ENCODE measurements around the gene CIC. TPM values are rescaled to one million over a fixed set of nuclear protein-coding genes. Genes with fewer than 3 reads are reported as not detected.

CIC gene
- total RNA-seq, 1 experiment from 2014 or later, result 54.0 TPM

DNA sequence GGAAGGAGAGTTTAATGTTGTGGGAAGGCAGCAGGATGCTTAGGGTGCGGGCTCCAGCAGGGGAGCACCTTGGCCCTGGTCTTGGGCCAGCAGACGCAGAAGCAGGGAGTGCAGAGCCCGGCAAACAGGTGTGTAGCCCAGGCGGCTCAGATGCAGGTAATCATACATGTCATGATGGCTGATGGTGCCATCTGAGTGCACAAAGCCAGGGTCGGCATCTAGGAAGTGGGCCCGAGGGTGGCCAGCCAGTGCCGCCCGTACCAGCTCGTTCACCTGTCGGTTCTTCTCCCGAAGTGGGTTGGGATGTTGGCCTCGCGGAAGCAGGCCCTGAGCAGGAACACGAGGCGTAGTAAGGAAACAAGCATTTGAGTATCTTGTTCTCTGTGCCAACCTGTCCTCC is 28.0 kb downstream of the CIC start:
- Mint-ChIP-seq H3K27ac (peak overlapping the region in 1 of 3 experiments; percentile 55; a peak in 2 of 7 replicates), H3K4me1 (peaks cover 9 to 28% of the 10 kb centered on the region in 2 experiments), H3K36me3 (ENCODE audit: insufficient read depth in 1 of 3, low read depth in 3 of 3) (peaks cover 11 to 55% (median 36%) of the 10 kb centered on the region in 3 experiments; a peak in 6 of 7 replicates), H3K4me3 (no peak overlapping the region), H3K9me3 (no peaks in the 10 kb centered on the region), H3K27me3 (ENCODE audit: low read depth) (no peaks in the 10 kb centered on the region)
- no peaks in the 10 kb centered on the region for H3K9me3 ChIP-seq (ENCODE audit: control insufficient read depth, low read depth, low read length)
- no peak overlapping the region for H3K23ac ChIP-seq (ENCODE audit: insufficient read length, low read depth, low read length)
- no peak for DNase-seq
- no peaks in the 10 kb centered on the region; the same call in 1 of the 2 replicates for H3K79me2 ChIP-seq (ENCODE audit: insufficient read depth, low read length)
- H4K8ac ChIP-seq (replicated peaks; ENCODE audit: insufficient read length, low read depth, low read length), result no peak overlapping the region
- no peak overlapping the region for H3T11ph ChIP-seq (ENCODE audit: low read length)
- H2BK20ac ChIP-seq (ENCODE audit: low read depth, low read length, poor library complexity, severe bottlenecking), result no peak overlapping the region
- peaks cover 3% of the 10 kb centered on the region for H3K79me1 ChIP-seq (ENCODE audit: insufficient read depth, low read depth, low read length, poor library complexity, severe bottlenecking)
- H2BK120ac ChIP-seq (ENCODE audit: low read depth, low read length, poor library complexity, severe bottlenecking), result no peak overlapping the region
- H3K23me2 ChIP-seq (ENCODE audit: insufficient read length, low read depth, low read length, poor library complexity, severe bottlenecking), result peaks cover 4% of the 10 kb centered on the region
- H2BK15ac ChIP-seq (ENCODE audit: low read depth, low read length), result no peak overlapping the region
- no peak overlapping the region for H2AFZ ChIP-seq (ENCODE audit: low read length)
- no peak overlapping the region for H3K4ac ChIP-seq (ENCODE audit: low read depth, low read length)
- H2BK5ac ChIP-seq (ENCODE audit: insufficient read length, low read length), result no peak overlapping the region
- H3K27me3 ChIP-seq (ENCODE audit: insufficient read depth, low read length), result no peaks in the 10 kb centered on the region
- H4K91ac ChIP-seq (ENCODE audit: insufficient read length, low read depth, low read length), result no peak overlapping the region
- H4K20me1 ChIP-seq (ENCODE audit: control insufficient read depth, insufficient read depth, insufficient read length), result no peaks in the 10 kb centered on the region
- H3K4me2 ChIP-seq (ENCODE audit: insufficient read depth, insufficient read length, low read length), result no peak overlapping the region
- no peak overlapping the region for H3K9ac ChIP-seq (ENCODE audit: extremely low read depth, insufficient read length, low read length)
- H4K5ac ChIP-seq (ENCODE audit: insufficient read length, low read depth, low read length), result no peak overlapping the region
- no peak overlapping the region for H3K18ac ChIP-seq (ENCODE audit: insufficient read length, low read depth, low read length)
- no peak overlapping the region for H2AK5ac ChIP-seq (ENCODE audit: insufficient read length, low read length)
- H3K27ac ChIP-seq (ENCODE audit: insufficient read length, low read depth, low read length), result no peak overlapping the region
- no peak for TF ChIP-seq CTCF (conservative IDR thresholded peaks at IDR 0.05)
- no peak overlapping the region for H3K56ac ChIP-seq (ENCODE audit: insufficient read length, low read depth, low read length)
- no peak overlapping the region for H2BK12ac ChIP-seq (ENCODE audit: insufficient read length, low read depth, low read length)
- H3K14ac ChIP-seq (ENCODE audit: insufficient read depth, low read length), result no peak overlapping the region
- H3K4me1 ChIP-seq (ENCODE audit: insufficient read depth, low read length), result peaks cover 5% of the 10 kb centered on the region; the same call in 1 of the 2 replicates
- WGBS (ENCODE audit: extremely low coverage, insufficient read length, low lambda C conversion rate), result no CpG with 5 or more reads among the region's 15 CpGs
